NCI-H1417 treated with DMSO at 0.1 percent for 48 hours (cell line): ENCODE measurements around the gene UNC50.

Experiments
- DNase-seq: peaks from one replicate; lab custom pipeline; 2025; lab: John Stamatoyannopoulos, UW

UNC50 gene

GRCh38 chr2:98608116-98608961 is at the start of gene UNC50, which contains the start of gene COA5:
TSS of gene UNC50 (plus strand) at chr2:98608589. CDS start at chr2:98609760, 1,171 bp downstream.
TSS of gene COA5 (minus strand) at chr2:98608512. CDS start at chr2:98608405, 107 bp downstream.
- peak; percentile 9 for DNase-seq

GRCh38 chr2:98558852-98559530 is 49.4 kb upstream of the UNC50 start:
- no peak for DNase-seq

GRCh38 chr2:98559581-98559980 is 48.8 kb upstream of the UNC50 start:
- no peak for DNase-seq

- DNase-seq, result no peak
Observed at GRCh38 chr2:98560256-98560771, 48.1 kb upstream of the UNC50 start.

- no peak for DNase-seq
Observed at GRCh38 chr2:98561018-98561417, 47.4 kb upstream of the UNC50 start.

- no peak for DNase-seq
Observed at GRCh38 chr2:98561902-98562695, 46.3 kb upstream of the UNC50 start.

GRCh38 chr2:98563394-98563793 is 45.0 kb upstream of the UNC50 start:
- no peak for DNase-seq

GRCh38 chr2:98564541-98565132 is 43.8 kb upstream of the UNC50 start:
- DNase-seq, result no peak

GRCh38 chr2:98565286-98565860 is 43.0 kb upstream of the UNC50 start:
- DNase-seq, result no peak

GRCh38 chr2:98565941-98566340 is 42.4 kb upstream of the UNC50 start:
- DNase-seq, result no peak

GRCh38 chr2:98568161-98568956 is 40.0 kb upstream of the UNC50 start:
- no peak for DNase-seq

GRCh38 chr2:98569197-98569793 is 39.1 kb upstream of the UNC50 start:
- no peak for DNase-seq

- DNase-seq, result no peak
Observed at GRCh38 chr2:98569915-98570314, 38.5 kb upstream of the UNC50 start.

GRCh38 chr2:98570356-98570755 is 38.0 kb upstream of the UNC50 start:
- no peak for DNase-seq

- DNase-seq, result no peak
Observed at GRCh38 chr2:98571121-98571701, 37.2 kb upstream of the UNC50 start.

GRCh38 chr2:98571796-98572195 is 36.6 kb upstream of the UNC50 start:
- no peak for DNase-seq

- DNase-seq, result no peak
Observed at GRCh38 chr2:98572211-98572610, 36.2 kb upstream of the UNC50 start.

- DNase-seq, result no peak
Observed at GRCh38 chr2:98572676-98573075, 35.7 kb upstream of the UNC50 start.

GRCh38 chr2:98573426-98573825 is 35.0 kb upstream of the UNC50 start:
- no peak for DNase-seq
